ENCODE results near the gene FAM222A. TPM values are rescaled to one million over a fixed set of nuclear protein-coding genes. Genes with fewer than 3 reads are reported as not detected.

The FAM222A gene
- total RNA-seq, 2 donors from 2014 or later: 1.2 to 1.8 TPM

DNA sequence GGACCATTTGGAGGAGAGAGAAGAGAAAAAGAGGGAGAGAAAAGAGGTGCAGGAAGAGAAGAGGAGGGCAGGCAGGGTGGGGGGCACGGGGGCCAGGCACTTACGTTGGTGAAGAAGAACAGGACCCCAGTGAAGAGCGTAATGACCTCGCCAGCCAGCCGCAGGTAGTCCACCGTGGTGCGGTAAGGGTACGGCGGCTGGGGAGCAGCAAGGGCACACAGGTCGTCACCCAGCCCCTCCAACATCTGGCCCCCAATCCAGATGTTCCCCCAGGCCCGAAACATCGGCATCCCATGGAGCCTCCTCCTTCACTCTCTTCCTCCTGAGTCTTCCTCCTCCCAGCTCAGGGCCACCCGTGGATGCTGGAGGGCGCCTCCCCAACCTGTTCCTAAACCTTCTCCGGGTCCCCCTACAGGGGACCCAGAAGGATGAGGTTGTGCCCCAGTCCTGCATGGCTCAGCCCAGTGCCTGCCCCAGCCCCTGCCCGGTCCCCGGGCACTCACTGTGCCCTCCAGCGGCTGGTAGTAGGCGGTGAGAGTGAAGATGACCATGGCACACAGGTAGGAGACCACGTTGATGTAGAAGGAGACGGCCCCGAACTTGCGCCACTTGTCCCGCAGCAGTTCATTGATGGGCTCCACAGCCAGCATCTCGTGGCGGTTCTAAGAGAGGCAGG is 80.3 kb downstream of the FAM222A start:
- no peaks in the 10 kb centered on the region for H3K36me3 Mint-ChIP-seq
- ATAC-seq: peak in 1 of 2 donors; percentile 28

DNA sequence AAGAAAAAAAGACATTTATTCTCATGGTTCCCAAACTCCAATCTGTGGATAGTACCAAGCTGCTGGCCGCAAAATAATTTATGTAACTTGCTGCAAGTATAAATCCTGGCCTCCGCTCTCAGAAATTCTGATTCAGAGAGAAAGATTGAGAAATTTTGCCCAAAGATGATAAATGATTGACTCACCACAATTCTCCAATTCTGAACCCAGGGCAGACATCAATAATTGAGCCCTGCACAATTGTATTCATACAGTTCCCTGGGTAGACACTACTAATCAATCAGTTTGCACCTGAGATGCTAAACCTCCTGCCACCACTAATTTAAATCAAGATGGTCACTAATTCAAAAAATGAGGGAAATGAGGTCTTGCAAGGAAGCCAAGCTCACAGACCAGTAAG is 81.4 kb downstream of the FAM222A start:
- Mint-ChIP-seq H3K27ac (no peak overlapping the region), H3K36me3 (no peaks in the 10 kb centered on the region)
- DNase-seq (ENCODE audit: low spot score): no peak

More for the DNA sequence above, 80.3 kb downstream of the FAM222A start:
- Mint-ChIP-seq H3K9me3 (no peaks in the 10 kb centered on the region), H3K27me3 (peaks cover 8 to 10% of the 10 kb centered on the region in 2 donors), H3K4me3 (no peak overlapping the region), H3K4me1 (ENCODE audit: low read depth in 2 of 2) (no peaks in the 10 kb centered on the region), H3K27ac (no peak overlapping the region)
- no peak for DNase-seq (ENCODE audit: low spot score)

DNA sequence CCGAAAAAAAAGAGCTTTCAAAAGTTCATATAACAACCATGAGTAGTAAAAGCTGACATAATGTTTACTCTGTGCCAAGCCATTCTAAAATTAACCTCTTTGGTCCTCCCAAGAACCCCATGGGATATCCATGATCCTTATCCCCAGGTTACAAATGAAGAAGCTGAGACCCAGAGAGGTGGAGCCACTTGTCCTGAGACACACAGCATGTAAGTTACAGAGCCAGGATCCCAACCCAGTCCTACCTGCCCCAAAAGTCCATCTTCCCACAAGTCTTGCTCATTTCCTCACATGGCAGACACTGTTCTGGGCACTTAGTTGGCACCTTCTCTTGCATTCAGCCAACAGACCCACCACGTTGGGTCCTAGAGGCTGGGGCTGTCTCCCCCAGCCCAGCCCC is 82.4 kb downstream of the FAM222A start:
- Mint-ChIP-seq H3K4me3 (no peak overlapping the region), H3K27me3 (peaks cover 8 to 10% of the 10 kb centered on the region in 2 donors), H3K36me3 (no peaks in the 10 kb centered on the region), H3K9me3 (no peaks in the 10 kb centered on the region), H3K4me1 (ENCODE audit: low read depth in 2 of 2) (no peaks in the 10 kb centered on the region), H3K27ac (no peak overlapping the region)
- no peak for ATAC-seq
- no peak for DNase-seq (ENCODE audit: low spot score)

More for the DNA sequence above, 81.4 kb downstream of the FAM222A start:
- H3K9me3 Mint-ChIP-seq: no peaks in the 10 kb centered on the region
- ATAC-seq: no peak
- H3K27me3 Mint-ChIP-seq: peaks cover 8 to 10% of the 10 kb centered on the region in 2 donors
- no peaks in the 10 kb centered on the region for H3K4me1 Mint-ChIP-seq (ENCODE audit: low read depth in 2 of 2)
- no peak overlapping the region for H3K4me3 Mint-ChIP-seq

DNA sequence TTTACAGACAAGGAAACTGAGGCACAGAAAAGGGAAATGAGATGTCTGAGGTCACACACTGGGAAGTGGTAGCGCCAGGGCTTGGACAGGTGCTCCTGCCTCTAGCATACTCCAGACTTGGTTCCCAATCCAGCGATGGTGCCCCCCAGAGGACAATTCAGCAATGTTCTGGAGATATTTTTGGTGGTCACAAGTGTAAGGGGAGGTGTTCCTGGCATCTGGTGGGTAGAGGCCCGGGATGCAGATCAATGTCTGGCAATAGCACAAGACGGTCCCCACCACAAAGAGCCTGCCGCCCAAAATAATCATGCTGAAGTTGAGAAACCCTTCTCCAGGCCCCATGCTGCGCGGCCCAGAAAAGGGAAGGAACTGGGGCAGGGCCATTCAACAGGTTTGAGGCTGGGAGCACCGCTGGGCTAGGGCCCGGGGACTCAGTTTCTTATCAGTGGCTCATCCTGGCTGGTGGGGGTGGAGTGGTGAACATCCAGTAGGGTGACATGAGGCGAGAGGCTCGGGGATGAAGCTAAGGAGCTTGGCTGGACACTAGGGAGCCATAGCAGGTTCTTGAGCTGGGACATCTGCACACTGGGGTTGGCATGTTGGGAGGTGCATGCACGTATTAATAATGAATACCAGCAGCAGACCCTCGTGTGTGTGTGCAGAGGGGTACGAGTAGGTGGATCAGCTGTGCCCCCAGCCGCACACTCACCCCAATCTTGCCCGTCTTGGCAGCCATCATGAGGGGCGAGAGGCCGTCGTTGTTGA is 84.5 kb downstream of the FAM222A start:
- H3K27me3 Mint-ChIP-seq: peaks cover 6 to 8% of the 10 kb centered on the region in 2 donors
- no peak overlapping the region for H3K27ac Mint-ChIP-seq
- no peaks in the 10 kb centered on the region for H3K36me3 Mint-ChIP-seq
- H3K9me3 Mint-ChIP-seq: no peaks in the 10 kb centered on the region
- ATAC-seq: no peak
- no peaks in the 10 kb centered on the region for H3K4me1 Mint-ChIP-seq (ENCODE audit: low read depth in 2 of 2)
- H3K4me3 Mint-ChIP-seq: no peak overlapping the region
- no peak for DNase-seq (ENCODE audit: low spot score)

DNA sequence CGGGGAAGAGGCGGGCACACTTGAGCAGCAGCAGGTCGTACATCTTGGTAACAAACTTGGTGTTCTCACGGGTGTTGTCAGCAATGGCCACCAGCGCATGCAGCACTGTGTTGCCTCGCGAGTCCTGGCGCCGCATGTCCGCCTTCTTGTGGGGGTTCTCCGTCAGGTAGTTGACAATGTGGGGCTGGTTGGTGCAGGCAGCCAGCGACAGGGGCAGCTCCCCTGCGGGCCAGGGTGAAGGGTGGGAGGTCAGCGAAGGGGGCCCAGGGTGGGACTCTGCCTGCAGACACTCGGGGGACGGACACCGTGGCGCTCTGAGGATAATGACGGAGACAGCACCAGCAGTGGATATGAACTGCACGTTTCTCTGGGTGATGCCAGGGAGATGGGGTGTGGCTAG is 85.1 kb downstream of the FAM222A start:
- Mint-ChIP-seq H3K9me3 (no peaks in the 10 kb centered on the region), H3K4me1 (ENCODE audit: low read depth in 2 of 2) (no peaks in the 10 kb centered on the region)
- ATAC-seq: no peak

DNA sequence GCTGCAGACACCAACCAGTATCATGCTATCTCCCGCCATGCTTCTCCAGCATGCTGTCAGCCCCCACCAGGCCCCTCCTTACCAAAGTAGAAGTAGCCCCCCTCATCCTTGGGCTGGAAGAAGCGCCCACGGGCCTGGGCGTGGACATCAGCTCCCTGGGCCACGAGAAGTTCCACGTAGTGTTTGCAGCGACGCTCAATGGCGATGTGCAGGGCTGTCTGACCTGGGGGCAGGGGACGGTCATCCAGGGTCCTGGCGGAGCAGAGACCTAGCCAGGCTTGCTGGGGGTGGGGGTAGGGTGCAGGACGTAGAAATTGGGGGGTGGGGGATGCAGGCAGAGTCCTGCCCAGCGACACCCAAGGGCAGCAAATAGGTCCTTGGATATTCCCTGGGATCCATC is 86.9 kb downstream of the FAM222A start:
- H3K4me1 Mint-ChIP-seq (ENCODE audit: low read depth in 2 of 2): no peaks in the 10 kb centered on the region
- ATAC-seq: peak in 1 of 2 donors; percentile 14

More for the DNA sequence above, 85.1 kb downstream of the FAM222A start:
- no peak for DNase-seq (ENCODE audit: low spot score)
- Mint-ChIP-seq H3K27ac (no peak overlapping the region), H3K4me3 (no peak overlapping the region), H3K27me3 (peaks cover 3% of the 10 kb centered on the region in 2 donors), H3K36me3 (no peaks in the 10 kb centered on the region)

DNA sequence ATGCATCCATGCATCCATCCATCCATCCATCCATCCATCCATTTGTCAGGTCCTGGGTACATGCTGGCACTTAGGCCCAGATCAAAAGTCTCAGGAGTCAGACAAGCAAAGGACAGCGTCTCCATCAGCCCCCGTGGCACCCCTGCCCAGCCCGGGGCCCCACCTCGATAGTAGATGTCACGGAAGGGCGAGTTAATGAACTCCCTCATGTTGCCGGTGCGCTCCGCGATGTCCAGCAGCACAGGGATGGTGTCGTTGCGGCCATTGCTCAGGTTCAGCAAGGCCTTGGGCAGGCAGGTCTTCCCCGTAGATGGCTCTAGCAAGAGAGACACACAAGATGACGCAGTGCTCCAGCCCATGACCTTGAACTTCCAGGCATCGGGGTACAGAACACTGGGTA is 89.2 kb downstream of the FAM222A start:
- no peak overlapping the region for H3K4me3 Mint-ChIP-seq
- no peaks in the 10 kb centered on the region for H3K27me3 Mint-ChIP-seq

More for the DNA sequence above, 86.9 kb downstream of the FAM222A start:
- H3K36me3 Mint-ChIP-seq: no peaks in the 10 kb centered on the region
- no peak overlapping the region for H3K4me3 Mint-ChIP-seq
- no peaks in the 10 kb centered on the region for H3K27me3 Mint-ChIP-seq
- no peak overlapping the region for H3K27ac Mint-ChIP-seq
- H3K9me3 Mint-ChIP-seq: no peaks in the 10 kb centered on the region
- no peak for DNase-seq (ENCODE audit: low spot score)

DNA sequence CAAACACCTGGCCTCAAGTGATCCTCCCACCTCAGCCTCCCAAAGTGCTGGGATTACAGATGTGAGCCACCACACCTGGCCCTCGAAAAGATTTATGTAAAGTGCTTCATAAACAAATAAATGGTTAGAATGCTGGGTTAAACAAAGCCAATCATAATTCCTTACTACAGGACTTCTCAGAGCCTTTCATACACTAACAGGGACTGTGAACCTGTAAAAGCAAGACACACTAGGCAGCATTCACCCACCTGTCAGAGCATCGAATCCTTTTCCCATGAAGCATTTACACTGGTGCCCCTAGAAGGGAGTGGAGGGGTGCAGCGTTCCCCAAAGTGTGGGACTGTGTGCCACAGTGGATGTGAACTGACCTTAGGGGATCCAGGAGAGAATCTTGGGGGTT is 90.1 kb downstream of the FAM222A start:
- no peak for ATAC-seq

More for the DNA sequence above, 89.2 kb downstream of the FAM222A start:
- DNase-seq (ENCODE audit: low spot score): no peak
- H3K4me1 Mint-ChIP-seq (ENCODE audit: low read depth in 2 of 2): no peaks in the 10 kb centered on the region
- no peak for ATAC-seq
- no peaks in the 10 kb centered on the region for H3K36me3 Mint-ChIP-seq
- no peak overlapping the region for H3K27ac Mint-ChIP-seq
- no peaks in the 10 kb centered on the region for H3K9me3 Mint-ChIP-seq

DNA sequence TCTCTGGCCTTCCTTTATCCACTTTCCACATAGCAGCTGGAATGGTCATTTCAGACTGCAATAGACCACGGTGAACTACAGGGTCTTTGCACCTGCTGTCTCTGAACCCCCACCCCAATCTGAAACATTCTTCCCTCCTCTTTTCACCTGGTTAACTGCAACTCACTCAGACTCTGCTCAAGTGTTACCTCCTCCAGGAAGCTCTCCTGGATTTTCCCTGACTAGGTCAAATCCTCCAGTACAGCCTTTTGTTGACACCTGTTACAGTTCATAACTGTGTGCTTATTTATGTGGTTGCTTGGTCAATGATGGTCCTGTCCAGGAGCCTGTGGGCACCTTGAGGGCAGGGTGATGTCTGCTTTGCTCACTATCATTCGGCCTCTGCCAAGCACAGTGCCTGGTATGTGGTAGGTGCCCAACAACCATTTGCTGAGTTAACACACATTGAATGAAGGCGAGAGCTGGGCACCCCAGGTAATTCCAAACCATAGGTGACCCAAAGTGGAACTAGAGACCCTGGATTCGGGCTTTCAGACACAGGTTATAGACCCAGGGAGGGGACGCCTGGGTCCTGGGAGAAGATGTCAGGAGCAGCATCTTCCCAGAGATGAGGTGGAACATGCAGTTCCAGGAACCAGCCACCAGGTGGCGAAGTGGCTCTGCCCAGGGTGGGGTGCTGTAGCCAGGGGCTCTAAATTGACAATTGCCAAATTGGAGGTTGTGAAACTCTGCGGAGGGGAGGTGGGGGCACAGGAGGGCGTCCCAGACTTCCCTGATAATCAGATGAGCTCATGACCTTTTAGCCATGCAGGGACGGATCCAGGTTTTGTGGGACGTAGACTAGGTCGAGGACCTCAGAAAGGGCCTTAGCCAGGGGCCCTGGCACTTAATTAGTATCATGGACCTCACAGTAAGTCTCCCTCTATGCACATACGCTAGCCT is 91.5 kb downstream of the FAM222A start:
- DNase-seq (ENCODE audit: low spot score): peak; percentile 71
- peak; percentile 70 to 81 for ATAC-seq
- no peaks in the 10 kb centered on the region for H3K27me3 Mint-ChIP-seq
- H3K4me1 Mint-ChIP-seq (ENCODE audit: low read depth in 2 of 2): no peaks in the 10 kb centered on the region
- H3K9me3 Mint-ChIP-seq: no peaks in the 10 kb centered on the region
- no peak overlapping the region for H3K4me3 Mint-ChIP-seq
- H3K27ac Mint-ChIP-seq: no peak overlapping the region
- no peaks in the 10 kb centered on the region for H3K36me3 Mint-ChIP-seq

More for the DNA sequence above, 90.1 kb downstream of the FAM222A start:
- H3K9me3 Mint-ChIP-seq: no peaks in the 10 kb centered on the region
- H3K4me3 Mint-ChIP-seq: no peak overlapping the region
- DNase-seq (ENCODE audit: low spot score): no peak
- H3K27ac Mint-ChIP-seq: no peak overlapping the region
- H3K36me3 Mint-ChIP-seq: no peaks in the 10 kb centered on the region
- H3K4me1 Mint-ChIP-seq (ENCODE audit: low read depth in 2 of 2): no peaks in the 10 kb centered on the region
- no peaks in the 10 kb centered on the region for H3K27me3 Mint-ChIP-seq

DNA sequence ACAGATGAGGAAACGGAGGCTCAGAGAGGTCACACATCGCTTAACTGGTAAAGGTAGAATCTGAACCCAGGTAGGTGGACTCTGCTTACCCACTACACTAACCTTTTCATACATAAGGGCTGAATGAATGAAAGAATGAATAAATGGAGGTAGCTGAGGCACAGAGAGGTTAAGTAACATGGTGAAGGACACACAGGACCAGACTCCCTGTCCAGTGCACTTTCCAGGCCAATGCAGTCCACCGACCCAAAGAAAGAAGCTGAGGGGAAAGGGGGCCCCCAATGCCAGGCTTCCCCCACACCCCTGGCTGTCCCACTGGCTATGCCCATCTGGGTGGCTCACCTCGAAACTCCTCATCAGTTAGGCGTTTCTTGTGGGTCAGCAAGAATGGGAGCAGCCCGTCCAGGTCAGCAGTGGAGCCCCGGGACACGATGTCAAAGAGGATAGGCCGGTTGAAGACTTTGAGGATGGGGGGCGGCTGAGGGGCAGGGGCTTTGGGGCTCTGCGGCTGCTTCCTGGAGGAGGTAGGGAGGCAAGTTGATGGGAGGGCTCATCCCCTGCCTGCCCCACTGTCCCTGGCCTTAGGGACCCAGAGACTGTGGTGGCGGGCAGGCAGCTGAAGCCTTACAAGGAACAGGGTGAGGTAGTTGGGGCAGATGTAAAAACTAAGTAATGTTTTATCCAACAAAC is 94.5 kb downstream of the FAM222A start:
- Mint-ChIP-seq H3K36me3 (no peaks in the 10 kb centered on the region), H3K4me3 (no peak overlapping the region), H3K27ac (no peak overlapping the region), H3K4me1 (ENCODE audit: low read depth in 2 of 2) (no peaks in the 10 kb centered on the region), H3K9me3 (no peaks in the 10 kb centered on the region), H3K27me3 (no peaks in the 10 kb centered on the region)
- no peak for DNase-seq (ENCODE audit: low spot score)
- ATAC-seq: no peak

DNA sequence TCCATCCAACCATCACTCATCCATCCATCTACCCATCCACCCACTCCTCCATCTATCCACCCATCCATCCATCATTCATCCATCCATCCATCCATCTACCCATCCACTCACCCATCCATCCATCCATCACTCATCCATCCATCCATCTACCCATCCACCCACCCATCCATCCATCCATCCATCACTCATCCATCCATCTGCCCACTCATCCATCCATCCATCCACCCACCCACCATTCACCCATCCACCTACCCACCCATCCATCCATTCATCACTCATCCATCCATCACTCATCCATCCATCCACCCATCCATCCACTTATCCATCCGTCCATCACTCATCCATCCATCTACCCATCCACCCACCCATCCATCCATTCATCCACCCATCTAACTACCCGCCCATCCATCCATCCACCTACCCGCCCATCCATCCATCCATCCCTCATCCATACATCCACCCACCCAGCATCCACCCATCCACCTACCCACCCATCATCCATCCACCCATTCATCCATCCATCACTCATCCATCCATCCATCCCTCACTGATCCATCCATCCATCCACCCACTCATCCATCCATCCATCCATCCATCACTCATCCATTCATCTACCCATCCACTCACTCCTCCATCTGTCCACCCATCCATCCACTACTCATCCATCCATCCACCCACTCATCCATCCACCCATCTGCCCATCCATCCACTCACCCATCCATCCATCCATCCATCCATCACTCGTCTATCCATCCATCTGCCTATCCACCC is 95.4 kb downstream of the FAM222A start:
- Mint-ChIP-seq H3K4me3 (no peak overlapping the region), H3K27ac (no peak overlapping the region), H3K36me3 (no peaks in the 10 kb centered on the region), H3K27me3 (no peaks in the 10 kb centered on the region), H3K9me3 (no peaks in the 10 kb centered on the region), H3K4me1 (ENCODE audit: low read depth in 2 of 2) (no peaks in the 10 kb centered on the region)
- DNase-seq (ENCODE audit: low spot score) (no peak), ATAC-seq (no peak)

DNA sequence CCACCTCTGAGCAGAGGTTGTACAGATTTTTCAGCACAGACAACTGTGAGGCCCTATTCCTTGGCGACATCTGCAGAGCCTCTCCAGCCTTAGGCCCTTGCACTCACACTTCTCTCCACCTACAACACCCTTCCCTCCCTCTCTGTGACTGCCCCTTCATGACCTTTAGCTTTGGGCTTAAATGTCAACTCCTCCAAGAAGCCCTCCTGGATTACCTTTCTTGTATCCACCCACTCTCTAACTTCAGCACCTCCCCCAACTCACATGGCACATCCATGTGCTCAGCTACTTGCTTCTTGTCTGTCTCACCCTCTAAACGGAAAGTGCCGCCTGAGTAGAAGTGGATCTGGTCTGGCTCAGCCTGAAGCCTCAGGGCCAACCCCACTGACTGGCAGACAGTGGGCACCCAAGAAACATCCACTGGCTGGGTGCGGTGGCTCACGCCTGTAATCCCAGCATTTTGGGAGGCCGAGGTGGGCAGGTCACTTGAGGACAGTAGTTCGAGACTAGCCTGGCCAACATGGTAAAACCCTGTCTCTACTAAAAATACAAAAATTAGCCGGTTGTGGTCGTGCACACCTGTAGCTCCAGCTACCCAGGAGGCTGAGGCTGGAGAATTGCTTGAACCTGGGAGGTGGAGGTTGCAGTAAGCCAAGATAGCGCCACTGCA is 97.5 kb downstream of the FAM222A start:
- no peak overlapping the region for H3K27ac Mint-ChIP-seq
- H3K4me1 Mint-ChIP-seq (ENCODE audit: low read depth in 2 of 2): no peaks in the 10 kb centered on the region
- DNase-seq (ENCODE audit: low spot score): no peak
- H3K27me3 Mint-ChIP-seq: no peaks in the 10 kb centered on the region
- no peak for ATAC-seq
- H3K36me3 Mint-ChIP-seq: no peaks in the 10 kb centered on the region
- H3K4me3 Mint-ChIP-seq: no peak overlapping the region
- H3K9me3 Mint-ChIP-seq: no peaks in the 10 kb centered on the region

Measured in natural killer cell treated with Interleukin-12 subunit alpha and Interleukin-12 subunit beta and Interleukin-15 and Interleukin-18, amount 100 ng/mL, for 72 hours (primary cell).